ENCODE results near the gene HTR1D.
"Not testable (repeated sequence)": the region's sequence is repeated elsewhere in the genome, so short reads cannot be mapped to it uniquely, and the experiment has no call there.

The HTR1D gene

GRCh38 chr1:23217421-23218115 lies at the start of gene HTR1D:
TSS of gene HTR1D (minus strand) at chr1:23217502. CDS start at chr1:23194219, 23,283 bp downstream.
- DNase-seq = peak; percentile 57

GRCh38 chr1:23263380-23263887 lies 46.1 kb upstream of the HTR1D start:
- no peak for DNase-seq

GRCh38 chr1:23258082-23258481 lies 40.8 kb upstream of the HTR1D start:
- DNase-seq = not testable (repeated sequence)

DNA sequence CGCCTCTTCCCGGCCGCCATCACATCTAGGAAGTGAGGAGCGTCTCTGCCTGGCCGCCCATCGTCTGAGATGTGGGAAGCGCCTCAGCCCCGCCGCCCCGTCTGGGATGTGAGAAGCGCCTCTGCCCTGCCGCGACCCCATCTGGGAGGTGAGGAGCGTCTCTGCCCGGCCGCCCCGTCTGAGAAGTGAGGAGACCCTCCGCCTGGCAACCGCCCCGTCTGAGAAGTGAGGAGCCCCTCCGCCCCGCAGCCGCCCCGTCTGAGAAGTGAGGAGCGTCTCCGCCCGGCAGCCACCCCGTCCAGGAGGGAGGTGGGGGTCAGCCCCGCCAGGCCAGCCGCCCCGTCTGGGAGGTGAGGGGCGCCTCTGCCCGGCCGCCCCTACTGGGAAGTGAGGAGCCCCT lies 40.1 kb upstream of the HTR1D start:
- not testable (repeated sequence) for DNase-seq

DNA sequence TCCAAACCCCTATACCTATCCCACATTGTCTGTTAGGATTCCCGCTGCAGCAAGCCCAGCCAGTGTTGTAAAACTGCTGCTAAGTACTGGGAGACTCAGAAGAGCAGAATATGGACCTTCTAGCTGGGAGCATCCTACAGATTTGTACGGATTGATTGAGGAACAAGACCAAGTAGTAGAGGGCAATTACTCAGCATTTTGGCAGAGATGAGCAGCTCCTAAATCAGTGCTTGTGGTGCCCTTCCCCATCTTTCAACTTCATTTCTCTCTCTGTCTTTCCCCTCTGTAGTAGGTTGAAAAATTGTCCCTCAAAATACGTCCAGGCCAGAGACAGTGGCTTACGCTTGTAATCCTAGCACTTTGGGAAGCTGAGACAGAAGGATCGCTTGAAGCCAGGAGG lies 37.3 kb upstream of the HTR1D start:
- no peak for DNase-seq

DNA sequence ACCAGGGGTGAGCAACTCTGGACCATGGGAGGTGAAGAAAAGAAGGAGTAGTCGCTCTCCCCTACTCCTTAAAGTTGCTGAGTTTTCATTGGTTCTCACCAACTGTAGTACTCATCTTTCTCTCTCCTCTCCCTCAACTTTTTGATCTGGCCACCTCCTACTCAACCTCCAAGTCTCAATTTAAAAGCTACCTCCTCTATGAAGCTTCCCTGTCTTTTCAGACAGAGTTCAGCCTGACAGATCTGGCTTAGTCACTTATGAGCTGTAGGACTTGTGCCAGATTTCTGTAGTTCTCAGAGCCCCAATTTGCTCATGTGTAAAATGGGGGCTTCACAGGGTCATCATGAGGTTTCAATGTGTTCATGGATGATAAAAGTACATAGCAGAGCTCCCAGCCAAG lies 34.5 kb upstream of the HTR1D start:
- DNase-seq = no peak

DNA sequence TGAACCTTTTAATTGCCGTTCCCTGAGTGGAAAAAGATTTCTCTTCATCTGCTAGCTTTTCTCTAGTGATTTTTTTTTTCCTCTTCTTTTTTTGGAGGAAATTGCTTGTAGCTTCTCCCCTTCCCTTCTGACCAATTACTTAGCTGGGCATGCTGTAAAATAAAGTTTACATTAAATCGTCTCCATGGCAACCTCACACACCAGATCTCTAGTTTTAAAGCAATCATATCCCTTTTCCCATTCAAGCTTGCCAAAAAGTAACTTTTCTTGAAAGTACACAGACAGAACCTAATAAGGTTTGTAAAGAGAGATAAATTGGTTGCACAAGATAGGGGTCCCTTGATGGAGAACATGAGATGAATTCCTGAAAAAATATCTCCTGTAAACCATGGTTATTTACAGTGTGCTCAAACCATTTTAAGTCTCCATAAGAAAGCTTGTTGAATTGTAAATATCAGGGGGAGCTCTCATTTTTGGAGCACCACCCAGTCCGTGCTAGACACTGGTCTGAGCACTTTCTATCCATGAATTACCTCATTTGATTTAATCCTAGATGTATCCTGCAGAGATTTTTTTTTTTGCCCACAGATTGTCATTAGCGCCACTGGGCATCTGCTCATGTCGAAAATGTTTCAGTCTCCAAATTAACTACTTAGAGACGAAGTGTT lies 32.6 kb upstream of the HTR1D start:
- peak; percentile 52 for DNase-seq

DNA sequence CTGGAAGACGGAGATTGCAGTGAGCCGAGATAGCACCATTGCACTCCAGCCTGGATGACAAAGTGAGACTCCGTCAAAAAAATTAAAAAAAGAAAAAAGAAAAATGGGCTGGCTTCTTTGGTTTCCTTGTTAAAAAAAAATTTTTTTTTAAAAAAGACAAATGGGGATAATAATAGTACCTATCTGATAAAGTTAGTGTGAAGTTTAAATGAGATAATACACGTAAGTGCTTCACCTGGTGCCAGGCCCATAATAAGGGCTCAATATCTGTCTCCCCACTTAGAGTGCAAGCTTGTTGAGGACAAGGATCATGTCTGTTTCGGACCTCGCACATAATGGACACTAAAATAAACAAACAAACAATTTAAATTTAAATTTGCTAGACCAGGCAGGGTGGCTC lies 30.0 kb upstream of the HTR1D start:
- no peak for DNase-seq

DNA sequence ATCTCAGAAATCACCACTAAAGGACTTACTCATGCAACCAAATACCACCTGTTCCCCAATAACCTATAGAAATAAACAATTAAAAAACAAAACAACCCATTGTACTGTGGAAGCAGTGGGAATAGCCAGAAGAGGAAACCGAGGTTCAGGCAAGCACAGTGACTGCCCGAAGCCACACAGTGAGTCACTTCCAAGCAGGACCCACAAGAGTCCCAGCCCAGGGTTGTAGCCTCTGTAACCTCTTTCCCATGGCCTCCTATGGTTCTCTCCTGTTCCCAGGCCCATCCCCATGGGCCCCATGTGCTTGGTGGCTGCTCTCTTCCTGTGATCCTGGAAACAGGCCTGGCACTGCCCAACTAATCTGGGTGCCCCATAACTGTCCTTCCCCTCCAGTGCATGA lies 29.0 kb upstream of the HTR1D start:
- no peak for DNase-seq

DNA sequence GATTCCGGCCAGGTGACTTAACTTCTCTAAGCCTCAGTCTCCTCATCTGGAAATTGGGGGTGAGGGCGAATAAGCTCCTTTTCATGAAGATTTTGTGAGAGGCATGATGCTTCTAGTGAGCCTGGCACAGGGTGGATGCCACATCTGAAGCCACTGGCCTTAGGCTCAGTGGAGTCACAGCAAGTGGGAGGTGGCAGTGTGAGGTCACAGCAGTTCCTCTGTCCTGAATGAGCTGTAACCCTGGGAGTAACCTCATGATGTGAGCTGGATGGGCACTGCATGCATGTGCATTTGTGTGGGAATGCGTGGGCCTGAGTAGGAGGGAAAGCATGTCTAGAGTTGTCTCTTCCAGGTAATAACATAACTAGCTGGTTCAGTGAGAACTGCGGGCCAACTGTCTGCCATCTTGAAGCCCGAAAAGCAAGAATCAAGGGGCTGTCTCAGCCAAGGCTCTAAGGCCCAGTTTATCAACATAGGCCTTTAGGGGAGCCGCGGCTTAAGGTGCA lies 27.0 kb upstream of the HTR1D start:
- DNase-seq = no peak

DNA sequence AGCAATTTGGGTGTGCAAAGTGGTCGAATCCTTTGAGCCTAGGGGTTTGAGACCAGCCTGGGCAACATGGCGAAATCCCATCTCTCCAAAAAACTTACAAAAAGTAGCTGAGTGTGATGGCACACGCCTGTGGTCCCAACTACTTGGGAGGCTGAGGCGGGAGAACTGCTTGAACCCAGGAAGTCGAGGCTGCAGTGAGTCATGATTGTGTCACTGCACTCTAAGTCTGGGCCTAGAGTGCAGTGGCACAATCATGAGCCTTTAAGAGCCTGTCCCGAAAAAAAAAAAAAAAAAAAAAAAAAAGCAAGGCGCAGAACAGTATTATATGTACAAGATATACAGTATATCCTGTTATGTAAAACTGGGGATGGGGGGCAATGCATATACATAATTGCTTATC lies 25.1 kb upstream of the HTR1D start:
- DNase-seq = no peak

DNA sequence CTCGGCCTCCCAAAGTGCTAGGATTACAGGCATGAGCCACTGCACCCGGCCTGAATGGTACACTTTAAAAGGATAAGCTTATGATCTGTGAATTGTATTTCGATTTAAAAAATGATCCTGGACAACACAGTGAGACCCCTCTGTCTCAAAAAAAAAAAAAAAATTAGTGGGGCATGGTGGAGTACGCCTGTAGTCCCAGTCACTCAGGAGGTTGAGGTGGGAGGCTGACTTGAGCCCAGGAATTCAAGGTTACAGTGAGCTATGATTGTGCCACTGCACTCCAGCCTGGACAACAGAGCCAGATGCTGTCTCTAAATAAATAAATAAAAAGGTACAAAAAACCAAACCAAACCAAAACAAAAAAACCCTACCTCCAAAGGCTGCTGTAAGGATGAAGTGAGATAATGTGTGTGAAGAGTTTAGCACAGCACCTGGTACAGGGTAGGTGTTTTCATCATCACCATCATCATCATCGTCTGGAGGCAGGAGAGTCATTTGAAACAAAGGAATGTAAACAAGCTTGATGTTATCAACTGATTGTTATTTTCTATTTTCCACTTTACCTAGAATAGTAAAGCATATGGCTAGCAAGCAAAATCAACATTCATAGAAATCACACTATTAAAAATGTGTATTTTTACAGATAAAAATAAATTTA lies 22.5 kb upstream of the HTR1D start:
- no peak for DNase-seq

- no peak for DNase-seq
These were observed 21.3 kb upstream of the HTR1D start for GRCh38 chr1:23238565-23238964.

DNA sequence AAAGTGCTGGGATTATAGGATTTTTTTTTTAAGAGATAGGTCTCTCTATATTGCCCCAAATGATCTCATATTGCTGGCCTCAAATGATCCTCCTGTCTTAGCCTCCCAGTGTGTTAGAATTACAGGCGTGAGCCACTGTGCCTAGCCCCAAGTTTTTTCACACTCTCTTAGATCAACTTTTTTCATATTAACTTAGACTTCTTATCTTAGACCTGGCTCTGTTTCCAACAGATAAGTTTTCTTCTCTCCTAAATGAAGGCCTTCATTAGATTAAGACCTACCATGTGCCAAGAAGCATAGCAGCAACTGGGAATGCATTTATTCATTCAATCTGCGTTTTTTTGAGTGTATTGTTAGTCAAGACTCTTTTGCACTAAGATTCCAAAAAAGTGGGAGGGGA lies 20.2 kb upstream of the HTR1D start:
- DNase-seq = no peak

DNA sequence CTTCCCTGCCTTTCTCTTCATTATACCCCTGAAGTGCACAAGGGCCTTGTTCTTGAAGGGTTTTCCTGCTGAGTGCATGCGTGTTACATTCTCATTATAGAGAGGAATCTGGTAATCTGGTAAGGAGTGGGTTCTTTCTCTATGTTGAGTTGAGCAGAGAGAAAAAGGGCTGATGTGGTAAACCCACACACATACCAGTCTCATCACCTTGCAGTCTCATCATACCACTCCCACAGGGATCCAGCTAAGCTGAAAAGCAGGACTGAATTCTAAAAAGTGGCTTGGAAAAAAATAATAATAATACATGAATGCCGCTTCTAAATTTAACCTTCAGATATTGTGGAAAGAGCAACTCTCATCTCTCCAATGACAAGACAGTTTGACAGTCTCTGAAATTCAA lies 10.5 kb upstream of the HTR1D start:
- no peak for DNase-seq

DNA sequence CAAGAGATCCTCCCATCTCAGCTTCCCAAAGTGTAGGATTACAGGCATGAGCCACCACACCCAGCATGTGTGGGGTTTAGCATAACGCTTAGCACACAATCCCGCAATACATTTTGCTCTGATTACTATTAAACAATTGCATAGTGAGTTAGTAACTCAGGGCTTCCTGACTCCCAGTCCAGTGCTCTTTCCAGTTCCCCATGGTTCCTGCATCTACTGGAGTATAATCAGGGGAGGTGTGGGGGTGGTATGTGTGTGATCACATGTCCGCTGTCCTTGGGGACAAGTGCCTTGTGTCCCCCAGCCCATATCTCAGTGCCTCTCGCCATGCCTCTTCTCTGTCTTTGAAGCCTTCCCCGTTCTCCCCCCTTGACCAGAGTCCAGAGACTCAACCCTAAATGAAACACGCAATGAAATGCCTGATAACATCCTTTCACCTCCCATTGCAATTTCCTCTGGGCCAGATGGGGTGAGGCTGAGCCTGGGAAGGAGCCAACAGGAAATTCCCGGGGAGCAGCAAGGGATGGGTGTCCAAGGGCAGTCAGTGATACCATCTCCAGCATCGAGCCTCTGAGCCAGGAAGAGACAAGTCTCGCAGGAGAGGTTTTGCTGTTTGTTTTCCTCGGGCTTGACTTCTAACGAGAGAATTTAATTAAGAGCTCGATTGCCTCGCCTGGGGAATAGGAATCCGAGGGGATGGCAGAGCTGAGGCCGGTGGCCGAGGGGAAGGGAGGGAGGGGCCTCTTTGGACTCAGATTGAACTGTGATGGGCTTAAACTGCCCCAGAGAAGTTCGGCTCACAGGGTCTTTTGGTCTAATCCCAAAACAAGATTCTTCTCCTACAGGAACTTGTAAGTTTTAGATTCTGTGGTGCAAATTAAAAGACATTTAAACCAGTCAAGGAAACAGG lies 7.7 kb upstream of the HTR1D start:
- DNase-seq = peak; percentile 37

GRCh38 chr1:23223963-23224362 lies 6.7 kb upstream of the HTR1D start:
- not testable (repeated sequence) for DNase-seq

DNA sequence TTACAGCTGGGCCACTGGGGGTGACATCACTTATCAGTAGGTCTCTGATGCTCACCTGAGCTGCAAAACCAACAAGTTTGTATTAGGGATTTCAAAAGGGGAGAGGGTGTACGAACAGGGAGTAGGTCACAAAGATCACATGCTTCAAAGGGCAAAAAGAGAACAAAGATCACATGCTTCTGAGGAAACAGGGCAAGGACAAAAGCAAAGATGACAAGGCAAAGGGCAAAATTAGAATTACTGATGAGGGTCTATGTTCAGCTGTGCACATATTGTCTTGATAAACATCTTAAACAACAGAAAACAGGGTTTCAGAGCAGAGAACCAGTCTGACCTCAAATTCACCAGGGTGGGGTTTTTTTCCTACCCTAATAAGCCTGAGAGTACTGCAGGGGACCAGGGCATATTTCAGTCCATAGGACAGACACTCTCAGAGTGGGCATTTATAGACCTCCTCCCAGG lies 6.2 kb upstream of the HTR1D start:
- DNase-seq = not testable (repeated sequence)

DNA sequence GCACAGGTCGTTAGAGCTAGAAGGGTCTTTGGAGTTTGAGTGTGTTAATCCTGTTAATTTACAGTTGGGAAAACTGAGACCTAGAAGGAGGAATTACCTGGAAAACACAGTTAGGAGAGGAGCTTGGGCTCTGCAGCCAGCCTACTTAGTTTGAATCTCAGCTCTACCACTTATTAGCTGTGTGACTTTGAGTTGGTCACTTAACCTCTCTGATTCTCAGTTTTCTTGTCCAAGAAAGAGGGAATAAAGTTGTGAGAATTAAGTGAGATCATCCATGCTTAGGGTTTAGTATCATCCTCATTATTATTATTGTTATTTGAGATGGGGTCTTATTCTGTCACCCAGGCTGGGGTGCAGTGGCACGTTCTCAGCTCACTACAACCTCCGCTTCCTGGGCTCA lies 5.4 kb upstream of the HTR1D start:
- DNase-seq = no peak

- DNase-seq = no peak
These were observed 5.0 kb upstream of the HTR1D start for GRCh38 chr1:23222331-23222730.

DNA sequence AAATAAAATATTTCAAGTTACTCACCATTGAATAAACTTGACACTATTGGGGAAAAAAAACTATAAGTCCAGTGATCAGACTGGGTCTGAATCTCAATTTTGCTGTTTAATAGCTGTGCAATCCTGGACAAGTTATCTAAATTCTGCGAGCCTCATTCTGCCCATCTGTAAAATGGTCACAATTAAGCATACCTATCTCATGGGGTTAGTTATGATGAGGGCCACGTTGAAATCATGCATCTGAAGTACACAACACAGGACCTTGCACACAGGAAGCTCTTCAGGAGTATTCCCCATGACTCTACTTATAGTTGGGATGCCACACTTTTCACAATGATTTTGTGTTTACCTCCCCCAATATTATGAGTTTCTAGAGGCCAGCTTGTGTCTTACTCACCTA lies 3.8 kb upstream of the HTR1D start:
- DNase-seq = no peak

DNA sequence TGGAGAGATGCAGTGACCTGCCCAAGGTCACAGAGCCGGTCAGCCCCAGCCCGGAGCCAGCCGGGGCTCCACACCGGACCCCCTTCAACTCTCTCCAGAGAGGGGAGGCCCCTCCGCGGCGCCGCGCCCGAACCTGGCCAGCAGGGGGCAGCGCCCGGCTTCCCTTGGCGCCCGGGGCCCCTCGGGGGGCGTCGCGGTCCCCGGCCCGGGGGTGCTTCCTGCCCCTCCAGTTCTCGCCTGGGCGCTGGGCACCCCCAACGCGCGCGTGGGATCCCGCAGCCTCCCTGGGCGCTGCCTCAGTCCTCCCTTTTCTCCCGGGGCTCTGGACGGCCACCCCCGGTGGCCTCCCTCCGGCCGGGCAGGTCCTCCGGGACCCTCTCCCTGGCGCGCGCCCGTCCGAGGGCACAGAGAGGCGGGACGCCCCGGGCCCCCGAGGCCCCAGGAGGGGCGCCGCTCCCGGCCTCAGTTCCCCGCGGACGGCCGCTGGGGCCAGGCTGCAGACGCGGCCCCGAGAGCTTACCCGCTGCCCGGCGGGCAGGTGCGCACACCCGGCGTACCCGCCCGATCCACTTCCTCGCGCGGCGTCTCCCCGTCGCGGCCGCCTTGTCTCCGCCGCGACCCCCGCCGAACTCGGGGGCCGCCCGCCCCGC lies 406 bp downstream of the HTR1D start:
- DNase-seq = peak; percentile 63

All from eye (tissue), 1 donor.